HG03159 (cell line): ENCODE results near the gene CARNS1.

Source experiments
- ATAC-seq: cut with Tn5 transposase; IDR thresholded peaks from one replicate; pipeline ENCODE4 v1.9.1; 2021; ENCODE audit warnings: mild to moderate bottlenecking, moderate library complexity; ENCODE audit not compliant: unreplicated experiment

Gene CARNS1

GRCh38 chr11:67415501-67416304 lies at the start of gene CARNS1:
Gene CARNS1, plus strand, starts transcription at chr11:67415678. Its CDS starts 522 bp downstream, at chr11:67416200.
- ATAC-seq, result no peak

- no peak for ATAC-seq
Measured at GRCh38 chr11:67365736-67366444, 49.6 kb upstream of the CARNS1 start.

GRCh38 chr11:67366546-67366945 lies 48.9 kb upstream of the CARNS1 start:
- ATAC-seq, result no peak

- no peak for ATAC-seq
Measured at GRCh38 chr11:67366961-67367760, 48.3 kb upstream of the CARNS1 start.

- ATAC-seq, result no peak
Measured at GRCh38 chr11:67367761-67368227, 47.7 kb upstream of the CARNS1 start.

- ATAC-seq, result no peak
Measured at GRCh38 chr11:67368621-67369020, 46.9 kb upstream of the CARNS1 start.

GRCh38 chr11:67369275-67369674 lies 46.2 kb upstream of the CARNS1 start:
- ATAC-seq, result no peak

- no peak for ATAC-seq
Measured at GRCh38 chr11:67369801-67370284, 45.6 kb upstream of the CARNS1 start.

GRCh38 chr11:67370351-67371076 lies 45.0 kb upstream of the CARNS1 start:
- ATAC-seq, result no peak

GRCh38 chr11:67371189-67371910 lies 44.1 kb upstream of the CARNS1 start:
- ATAC-seq, result no peak

GRCh38 chr11:67371911-67372320 lies 43.6 kb upstream of the CARNS1 start:
- ATAC-seq, result no peak

GRCh38 chr11:67372321-67372992 lies 43.0 kb upstream of the CARNS1 start:
- ATAC-seq, result no peak

GRCh38 chr11:67372993-67373647 lies 42.4 kb upstream of the CARNS1 start, which contains the start of gene CLCF1:
Gene CLCF1, minus strand, starts transcription at chr11:67373598. Its CDS starts 59 bp downstream, at chr11:67373539.
- no peak for ATAC-seq

GRCh38 chr11:67373648-67374570 lies 41.6 kb upstream of the CARNS1 start:
- no peak for ATAC-seq

- ATAC-seq, result no peak
Measured at GRCh38 chr11:67374571-67375281, 40.8 kb upstream of the CARNS1 start.

- ATAC-seq, result no peak
Measured at GRCh38 chr11:67375320-67376055, 40.0 kb upstream of the CARNS1 start.
